ENCODE measurements around the gene VMAC.

Gene VMAC

DNA sequence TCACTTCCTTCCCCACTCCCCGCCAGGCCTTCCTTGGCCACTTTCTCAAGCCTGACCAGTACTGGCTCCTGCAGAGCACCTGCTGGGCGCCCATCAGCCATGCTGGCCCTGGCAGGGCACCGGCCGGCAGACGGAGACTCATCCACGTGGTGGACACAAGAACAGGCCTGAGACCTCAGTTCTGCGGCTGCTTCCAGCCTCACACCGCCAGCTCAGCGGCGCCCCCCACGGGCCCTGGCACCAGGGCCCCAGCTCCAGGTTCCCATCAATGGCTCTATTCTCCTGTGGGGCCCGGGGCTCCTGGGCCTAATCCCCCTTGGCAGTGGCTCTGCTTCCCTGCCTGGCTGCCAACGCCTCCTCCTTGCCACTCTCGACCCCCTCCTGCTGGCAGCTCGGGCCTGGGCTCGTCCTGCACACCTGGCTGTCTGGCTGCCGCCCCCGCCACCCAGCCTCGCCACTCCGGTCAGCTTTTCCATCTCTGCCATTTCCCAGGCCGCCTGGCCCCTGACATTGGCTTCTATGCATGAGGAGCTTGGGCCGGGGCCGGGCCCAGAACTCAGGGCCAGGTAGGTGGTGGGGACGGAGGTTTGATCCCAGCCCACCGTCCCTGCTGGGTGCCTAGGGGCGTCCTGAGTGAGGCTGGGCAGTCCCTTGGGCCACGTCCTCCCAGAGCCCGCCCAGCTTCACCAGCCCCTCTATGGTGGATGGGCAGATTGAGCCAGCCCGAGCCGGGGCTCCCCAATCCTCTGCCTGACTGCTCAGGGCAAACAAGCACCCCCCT lies 7.3 kb upstream of the VMAC start:
- Histone ChIP-seq H2AFZ (ENCODE audit: low read depth, low read length, severe bottlenecking) (no peak overlapping the region), H3K27ac (ENCODE audit: low read depth, low read length) (no peak overlapping the region), H3F3A (ENCODE audit: insufficient read depth) (no peaks in the 10 kb centered on the region), H3K79me2 (ENCODE audit: insufficient read depth, low read length) (peaks cover 24% of the 10 kb centered on the region), H3K9ac (ENCODE audit: low read length) (no peak overlapping the region), H4K20me1 (ENCODE audit: low read depth, low read length) (no peaks in the 10 kb centered on the region), H3K36me3 (ENCODE audit: low read length) (no peaks in the 10 kb centered on the region), H3K9me3 (ENCODE audit: insufficient read depth, low read length) (no peaks in the 10 kb centered on the region), H3K4me2 (ENCODE audit: low read depth, low read length, poor library complexity, severe bottlenecking) (no peak overlapping the region), H3K4me3 (ENCODE audit: insufficient read depth, low read length, poor library complexity, severe bottlenecking) (no peak overlapping the region), H3K9me2 (replicated peaks; ENCODE audit: insufficient read depth, low read length) (no peaks in the 10 kb centered on the region), H3K27me3 (ENCODE audit: low read length) (no peaks in the 10 kb centered on the region)
- no peak for TF ChIP-seq EZH2phosphoT487 (conservative IDR thresholded peaks at IDR 0.05; ENCODE audit: low read length)
- TF ChIP-seq, protein P1, sequence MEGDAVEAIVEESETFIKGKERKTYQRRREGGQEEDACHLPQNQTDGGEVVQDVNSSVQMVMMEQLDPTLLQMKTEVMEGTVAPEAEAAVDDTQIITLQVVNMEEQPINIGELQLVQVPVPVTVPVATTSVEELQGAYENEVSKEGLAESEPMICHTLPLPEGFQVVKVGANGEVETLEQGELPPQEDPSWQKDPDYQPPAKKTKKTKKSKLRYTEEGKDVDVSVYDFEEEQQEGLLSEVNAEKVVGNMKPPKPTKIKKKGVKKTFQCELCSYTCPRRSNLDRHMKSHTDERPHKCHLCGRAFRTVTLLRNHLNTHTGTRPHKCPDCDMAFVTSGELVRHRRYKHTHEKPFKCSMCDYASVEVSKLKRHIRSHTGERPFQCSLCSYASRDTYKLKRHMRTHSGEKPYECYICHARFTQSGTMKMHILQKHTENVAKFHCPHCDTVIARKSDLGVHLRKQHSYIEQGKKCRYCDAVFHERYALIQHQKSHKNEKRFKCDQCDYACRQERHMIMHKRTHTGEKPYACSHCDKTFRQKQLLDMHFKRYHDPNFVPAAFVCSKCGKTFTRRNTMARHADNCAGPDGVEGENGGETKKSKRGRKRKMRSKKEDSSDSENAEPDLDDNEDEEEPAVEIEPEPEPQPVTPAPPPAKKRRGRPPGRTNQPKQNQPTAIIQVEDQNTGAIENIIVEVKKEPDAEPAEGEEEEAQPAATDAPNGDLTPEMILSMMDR (IDR thresholded peaks at IDR 0.05; ENCODE audit: insufficient read depth, low read length, poor library complexity, severe bottlenecking) = no peak

DNA sequence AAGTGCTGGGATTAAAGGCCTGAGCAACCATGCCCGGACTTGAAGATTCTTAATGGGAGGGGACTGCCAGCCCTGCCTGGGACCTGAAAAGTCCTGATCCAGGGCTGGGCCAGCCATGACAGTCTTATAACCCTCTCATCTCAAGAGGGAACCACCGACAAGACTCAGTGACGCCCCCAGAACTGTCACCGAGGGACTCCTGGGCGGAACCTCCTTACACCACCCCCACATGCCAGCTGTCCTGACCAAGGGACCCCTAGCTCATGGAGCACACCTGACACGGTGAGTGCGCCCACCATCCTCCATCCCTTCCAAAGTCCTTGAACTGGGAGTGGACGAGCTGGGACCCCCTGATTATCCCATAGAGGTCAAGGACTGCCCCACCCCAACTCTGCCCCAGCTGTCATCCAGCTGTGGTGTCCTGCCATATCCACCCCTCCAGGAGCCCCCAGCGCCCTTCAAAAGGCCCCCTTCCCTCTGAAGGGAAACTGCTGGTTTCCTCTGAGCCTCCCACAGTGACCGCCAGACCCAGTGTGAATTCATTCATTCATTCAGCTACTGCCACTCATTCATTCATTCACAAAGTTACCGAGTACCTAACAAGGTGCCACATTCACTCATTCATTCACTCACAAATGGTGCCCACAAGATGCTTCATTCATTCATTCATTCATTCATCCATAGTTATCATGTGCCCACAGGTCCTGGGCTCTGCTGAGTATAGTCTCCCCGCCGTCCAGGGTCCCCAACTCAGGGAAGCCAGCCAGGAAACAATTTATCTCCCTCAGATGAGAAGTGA lies 4.7 kb upstream of the VMAC start:
- H3K79me2 ChIP-seq (ENCODE audit: insufficient read depth, low read length) = peaks cover 35% of the 10 kb centered on the region
- no peak overlapping the region for H3K4me2 ChIP-seq (ENCODE audit: low read depth, low read length, poor library complexity, severe bottlenecking)
- H3K27ac ChIP-seq (ENCODE audit: low read depth, low read length) = no peak overlapping the region
- no peak overlapping the region for H2AFZ ChIP-seq (ENCODE audit: low read depth, low read length, severe bottlenecking)
- no peak overlapping the region for H3K4me3 ChIP-seq (ENCODE audit: insufficient read depth, low read length, poor library complexity, severe bottlenecking)
- H3K36me3 ChIP-seq (ENCODE audit: low read length) = no peaks in the 10 kb centered on the region
- H3K27me3 ChIP-seq (ENCODE audit: low read length) = no peaks in the 10 kb centered on the region
- H3K9me3 ChIP-seq (ENCODE audit: insufficient read depth, low read length) = no peaks in the 10 kb centered on the region
- H3F3A ChIP-seq (ENCODE audit: insufficient read depth) = no peaks in the 10 kb centered on the region
- no peaks in the 10 kb centered on the region for H3K9me2 ChIP-seq (replicated peaks; ENCODE audit: insufficient read depth, low read length)
- no peaks in the 10 kb centered on the region for H4K20me1 ChIP-seq (ENCODE audit: low read depth, low read length)
- no peak for TF ChIP-seq EZH2phosphoT487 (conservative IDR thresholded peaks at IDR 0.05; ENCODE audit: low read length)
- TF ChIP-seq, protein P1 (IDR thresholded peaks at IDR 0.05; ENCODE audit: insufficient read depth, low read length, poor library complexity, severe bottlenecking) = no peak
- no peak overlapping the region for H3K9ac ChIP-seq (ENCODE audit: low read length)

DNA sequence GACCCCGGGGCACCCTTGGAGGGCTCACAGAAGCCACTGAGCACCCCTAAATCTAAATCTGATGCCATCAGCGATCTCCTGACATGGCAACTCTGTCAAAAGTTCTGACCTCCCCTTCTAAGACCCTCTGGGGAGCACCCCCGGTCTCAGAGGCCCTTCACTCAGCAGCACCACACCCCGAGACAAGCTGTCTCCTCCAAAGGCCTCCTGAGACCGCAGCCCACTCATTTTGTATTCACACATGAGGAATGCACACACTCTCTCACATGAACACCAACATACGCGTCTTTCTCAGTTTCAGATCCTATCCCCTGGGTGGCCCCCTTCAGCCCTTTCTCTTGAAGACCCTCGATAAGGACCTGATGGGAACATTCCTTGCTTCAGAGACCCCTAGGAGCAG lies 3.7 kb upstream of the VMAC start:
- Histone ChIP-seq H3K4me2 (ENCODE audit: low read depth, low read length, poor library complexity, severe bottlenecking) (peak overlapping the region; percentile 24), H3K27me3 (ENCODE audit: low read length) (no peaks in the 10 kb centered on the region), H4K20me1 (ENCODE audit: low read depth, low read length) (no peaks in the 10 kb centered on the region), H3K27ac (ENCODE audit: low read depth, low read length) (no peak overlapping the region), H3K36me3 (ENCODE audit: low read length) (no peaks in the 10 kb centered on the region), H3K4me3 (ENCODE audit: insufficient read depth, low read length, poor library complexity, severe bottlenecking) (no peak overlapping the region), H2AFZ (ENCODE audit: low read depth, low read length, severe bottlenecking) (no peak overlapping the region), H3K79me2 (ENCODE audit: insufficient read depth, low read length) (peaks cover 35% of the 10 kb centered on the region), H3F3A (ENCODE audit: insufficient read depth) (no peaks in the 10 kb centered on the region), H3K9ac (ENCODE audit: low read length) (0 out of 2 replicates have a peak overlapping the region, but pooled peaks have one; percentile 18), H3K9me3 (ENCODE audit: insufficient read depth, low read length) (no peaks in the 10 kb centered on the region), H3K9me2 (replicated peaks; ENCODE audit: insufficient read depth, low read length) (no peaks in the 10 kb centered on the region)
- TF ChIP-seq EZH2phosphoT487 (conservative IDR thresholded peaks at IDR 0.05; ENCODE audit: low read length) = no peak
- TF ChIP-seq, protein P1 (IDR thresholded peaks at IDR 0.05; ENCODE audit: insufficient read depth, low read length, poor library complexity, severe bottlenecking) = no peak
